Psoas muscle (tissue), 8 donors: ENCODE results near the gene RORB. TPM values are rescaled to one million over a fixed set of nuclear protein-coding genes. Genes with fewer than 3 reads are reported as not detected.

ENCODE experiments used
- ATAC-seq, 4 donors: fragments of 200-7000 bp; cut with Tn5 transposase; one replicate each; pipeline ENCODE4 v1.9.1; 2020; ENCODE audit warnings: moderate library complexity in 3 of 4, mild to moderate bottlenecking in 2 of 4
- DNase-seq, 2 donors: peaks; one replicate each; pipeline ENCODE4 v3.0.0-alpha.2; 2020
- H3K27ac ChIP-seq: fragments of 200-600 bp; one replicate; pipeline ENCODE4 v1.8.0; 2022
- H3K27me3 ChIP-seq, 3 donors: fragments of 200-600 bp in 1 of 3; one replicate each; pipeline versions ENCODE4 v1.6.1 to v1.8.0; 2013 to 2022; ENCODE audit warnings: low read length in 2 of 3, mild to moderate bottlenecking in 2 of 3, moderate library complexity in 1 of 3; ENCODE audit not compliant: insufficient read depth in 3 of 3
- H3K36me3 ChIP-seq, 2 donors: fragments of 200-600 bp in 1 of 2; one replicate each; pipeline versions ENCODE4 v1.6.1 to v1.8.0; 2013 to 2022; ENCODE audit warnings: low read depth in 1 of 2, mild to moderate bottlenecking in 1 of 2, moderate library complexity in 1 of 2; ENCODE audit not compliant: insufficient read depth in 1 of 2
- H3K4me1 ChIP-seq: fragments of 200-600 bp; one replicate; pipeline ENCODE4 v1.8.0; 2022
- H3K4me3 ChIP-seq: fragments of 200-600 bp; one replicate; pipeline ENCODE4 v1.8.0; 2022; ENCODE audit warnings: mild to moderate bottlenecking
- H3K9me3 ChIP-seq: fragments of 200-600 bp; one replicate; pipeline ENCODE4 v1.8.0; 2022
- CTCF ChIP-seq: fragments of 200-600 bp; IDR thresholded peaks from one replicate; pipeline ENCODE4 v1.8.0; 2022; ENCODE audit warnings: antibody characterized with exemption
- WGBS, 3 donors: extraction: QIAGEN DNeasy Blood & Tissue Kit; methylation state at CpG; one replicate each; pipeline versions ENCODE4 v1.1.6 to v1.1.7; 2013; 5-methylcytosine and 5-hydroxymethylcytosine counted together
- intact Hi-C, 2 donors: fragments of 100-400 bp; cut with DNase I; formaldehyde crosslinking; loops; one replicate each; pipeline versions ENCODE4 v1.11.0 to v1.14.2; 2022
- polyA plus RNA-seq, 3 donors: library from polyadenylated mRNA; stranded (reverse); fragments of 200-250 nt; gene quantifications; one replicate each; pipeline ENCODE4 v1.2.3, GENCODE V29; 2013
- total RNA-seq, 4 donors: library from RNA; stranded (reverse); fragmentation: NEBNext Ultra II Directional in 2 of 4; extraction: Animal tissue kit (Norgen Biotek cat#: 25700) in 2 of 4; gene quantifications; one replicate each; pipeline versions ENCODE4 v1.2.1 to v1.2.4, GENCODE V29; 2021 to 2023
- donor health status: healthy with polysubstance abuse.
- donor health status: DM: no; HTN: no; CAD: no; lungs with moderate emphysema.
- donor health status: Bipolar disorder and iron deficiency.
- donor health status: healthy.
- donor health status: DM: yes; HTN: yes; CAD: no.
- donor health status: DM: no; HTN: no; CAD: no.
- donor health status: DM: no; HTN: no; CAD: no.
- donor health status: DM: yes; HTN: yes; CAD: no.

The RORB gene
- total and polyA plus RNA-seq, 7 donors = under 0.01 to 0.10 (median 0.02) TPM; not detected in 1

DNA sequence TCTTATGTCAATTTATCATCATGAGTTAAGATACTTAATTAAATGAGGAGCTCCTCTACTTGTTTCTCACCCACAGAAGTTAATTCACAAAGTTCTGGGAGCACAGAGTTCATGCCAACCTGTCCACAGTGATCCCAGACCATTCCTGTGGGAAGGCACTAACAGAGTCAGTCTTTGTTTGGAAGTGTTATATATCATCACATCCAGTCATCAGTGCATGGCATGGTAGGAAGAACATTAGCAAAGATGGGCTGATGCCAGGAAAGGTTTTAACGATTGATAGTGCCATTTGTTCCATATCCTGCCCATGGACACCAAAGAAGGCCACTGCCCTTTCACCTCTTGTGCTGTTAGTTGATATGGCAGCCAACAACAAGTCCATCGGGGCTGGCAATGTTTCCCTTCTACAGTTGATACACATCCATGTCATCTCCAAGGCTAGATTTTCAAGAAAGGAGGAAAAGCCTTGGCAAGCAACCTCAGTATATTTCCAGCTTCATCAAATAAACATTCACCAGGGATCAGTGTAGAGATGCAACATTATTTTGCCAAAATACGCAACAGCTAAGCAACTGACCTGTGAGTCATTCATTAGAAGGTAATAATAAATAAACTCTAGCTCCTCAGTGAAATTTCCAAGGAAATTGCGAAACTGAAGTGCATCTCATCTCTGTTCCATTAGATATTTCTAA is 169.6 kb downstream of the RORB start:
- Histone ChIP-seq H3K27me3 (no peaks in the 10 kb centered on the region), H3K4me1 (no peaks in the 10 kb centered on the region), H3K27ac (no peak overlapping the region), H3K36me3 (no peaks in the 10 kb centered on the region), H3K9me3 (no peaks in the 10 kb centered on the region), H3K4me3 (no peak overlapping the region)
- peak in 2 of 4 donors; percentile 33 to 50 for ATAC-seq
- TF ChIP-seq CTCF = no peak
- intact Hi-C loops = no loop called here
- 67 to 73% (median 72%) methylated on average over 4 of the region's 4 CpGs for WGBS, 3 donors
- no peak for DNase-seq

DNA sequence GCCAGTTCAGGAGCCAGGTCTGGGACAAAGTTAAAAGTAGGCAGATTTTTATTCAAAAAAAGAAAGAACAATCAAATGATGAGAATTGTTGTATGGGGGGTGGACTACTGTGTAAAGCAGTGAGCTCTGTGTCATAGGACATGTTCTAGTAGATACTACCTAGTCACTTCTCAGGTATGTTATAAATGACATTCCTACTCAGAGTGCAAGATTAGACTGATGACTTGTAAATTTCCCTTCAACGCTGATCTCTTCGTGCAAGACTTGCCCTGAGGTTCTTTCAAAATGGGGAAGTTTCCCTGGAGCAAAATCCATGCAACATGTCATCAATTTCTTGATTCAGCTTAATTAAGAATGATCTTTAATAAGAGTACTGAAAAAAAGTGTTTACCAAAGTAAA is 175.1 kb downstream of the RORB start:
- Histone ChIP-seq H3K36me3 (no peaks in the 10 kb centered on the region), H3K9me3 (no peaks in the 10 kb centered on the region), H3K27ac (no peak overlapping the region), H3K4me3 (no peak overlapping the region), H3K4me1 (no peaks in the 10 kb centered on the region), H3K27me3 (no peaks in the 10 kb centered on the region)
- TF ChIP-seq CTCF = no peak
- 78 to 87% (median 82%) methylated on average over 2 of the region's 2 CpGs for WGBS, 3 donors
- intact Hi-C loops = no loop called here
- DNase-seq = no peak
- no peak for ATAC-seq

GRCh38 chr9:74674077-74674476 is 176.9 kb downstream of the RORB start:
- no peaks in the 10 kb centered on the region for H3K27me3 ChIP-seq
- no peaks in the 10 kb centered on the region for H3K4me1 ChIP-seq
- intact Hi-C loops = no loop called here
- DNase-seq (no peak), ATAC-seq (no peak)
- no peak overlapping the region for H3K4me3 ChIP-seq
- no peak for TF ChIP-seq CTCF
- WGBS, 3 donors = 81 to 84% (median 82%) methylated on average over 6 of the region's 6 CpGs
- H3K36me3 ChIP-seq = no peaks in the 10 kb centered on the region
- H3K9me3 ChIP-seq = no peaks in the 10 kb centered on the region
- no peak overlapping the region for H3K27ac ChIP-seq

DNA sequence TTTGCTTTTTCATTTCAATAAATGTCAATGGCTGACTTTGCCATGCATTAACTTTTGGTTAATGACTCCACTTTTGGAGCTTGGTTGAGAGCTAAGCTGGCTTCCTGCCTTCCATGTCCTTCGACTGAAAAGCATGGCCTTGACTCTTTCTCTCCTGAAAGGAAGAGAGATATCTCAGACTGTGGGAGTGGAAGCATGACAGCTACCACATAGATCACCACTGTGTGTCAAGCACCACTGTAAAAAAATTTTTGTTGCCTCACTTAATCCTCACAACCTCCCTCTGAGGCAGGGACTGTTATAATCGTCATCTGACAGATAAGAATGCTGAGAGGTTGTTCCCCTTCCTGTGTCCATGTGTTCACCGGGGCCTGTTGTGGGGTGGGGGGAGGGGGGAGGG is 184.8 kb downstream of the RORB start:
- H3K27me3 ChIP-seq = no peaks in the 10 kb centered on the region
- H3K9me3 ChIP-seq = no peaks in the 10 kb centered on the region
- no peaks in the 10 kb centered on the region for H3K4me1 ChIP-seq
- 29 to 48% (median 43%) methylated on average over 3 of the region's 3 CpGs for WGBS, 3 donors
- H3K36me3 ChIP-seq = no peaks in the 10 kb centered on the region
- TF ChIP-seq CTCF = no peak
- ATAC-seq (no peak), DNase-seq (no peak)
- H3K4me3 ChIP-seq = no peak overlapping the region
- intact Hi-C loops = no loop called here
- H3K27ac ChIP-seq = no peak overlapping the region

DNA sequence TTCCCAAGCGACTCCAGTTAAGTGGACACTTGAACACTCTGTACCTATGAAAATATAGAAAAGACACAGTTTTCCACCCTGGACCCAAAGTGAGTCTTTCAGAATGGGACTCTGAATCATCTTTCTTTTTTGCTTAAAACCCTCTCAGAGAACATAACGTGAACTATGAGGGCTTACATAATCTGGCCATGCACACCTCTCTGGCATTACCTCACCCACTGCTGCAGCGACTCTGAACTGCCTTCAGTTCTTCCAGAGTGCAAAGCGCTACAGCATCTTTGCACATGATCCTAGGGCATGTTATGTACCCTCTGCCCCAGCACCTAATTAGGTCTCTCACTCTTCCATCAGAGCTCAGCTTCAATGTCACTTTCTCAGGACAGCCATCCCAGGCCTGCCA is 186.2 kb downstream of the RORB start:
- DNase-seq (no peak), ATAC-seq (no peak)
- Histone ChIP-seq H3K27me3 (no peaks in the 10 kb centered on the region), H3K4me3 (no peak overlapping the region), H3K36me3 (no peaks in the 10 kb centered on the region), H3K27ac (no peak overlapping the region), H3K4me1 (no peaks in the 10 kb centered on the region), H3K9me3 (no peaks in the 10 kb centered on the region)
- no peak for TF ChIP-seq CTCF
- 80 to 87% (median 86%) methylated on average over 4 of the region's 4 CpGs for WGBS, 3 donors
- intact Hi-C loops = no loop called here
